OCI-LY3 (cell line): Measurements from ENCODE around the gene MCC.

Experiments
- H2AFZ ChIP-seq: fragments of 200-600, 300-600 bp; shearing (Covaris generic); 2 replicates; pipeline ENCODE4 v1.6.0; 2014; ENCODE audit warnings: antibody characterized with exemption, low read depth, low read length
- H3K27ac ChIP-seq: fragments of 200-600, 300-600 bp; sonication (generic); 2 replicates; pipeline ENCODE4 v1.5.1; 2014; ENCODE audit warnings: mild to moderate bottlenecking, low read length, moderate library complexity, mixed read lengths
- H3K27me3 ChIP-seq: fragments of 200-600, 300-600 bp; sonication (generic); 2 replicates; pipeline ENCODE4 v1.6.1; 2014; ENCODE audit warnings: low read depth, low read length, mixed read lengths
- H3K36me3 ChIP-seq: fragments of 200-600, 300-600 bp; sonication (generic); replicated peaks from 2 replicates; pipeline ENCODE3; 2014; ENCODE audit warnings: low read depth, low read length, mixed read lengths
- H3K4me1 ChIP-seq: fragments of 300-600, 200-600 bp; sonication (generic); 2 replicates; pipeline ENCODE4 v1.6.1; 2014; ENCODE audit warnings: low read length, mixed read lengths
- H3K4me2 ChIP-seq: fragments of 200-600, 300-600 bp; sonication (generic); 2 replicates; pipeline ENCODE4 v1.6.1; 2014; ENCODE audit warnings: low read length, mixed read lengths
- H3K4me3 ChIP-seq: fragments of 300-600, 200-600 bp; sonication (generic); 2 replicates; pipeline ENCODE4 v1.5.1; 2014; ENCODE audit warnings: antibody characterized with exemption, mild to moderate bottlenecking, low read length, moderate library complexity
- H3K79me2 ChIP-seq: fragments of 300-600, 200-600 bp; shearing (Covaris generic); 2 replicates; pipeline ENCODE4 v1.6.1; 2014; ENCODE audit warnings: mild to moderate bottlenecking, low read length, mixed read lengths
- H3K9ac ChIP-seq: fragments of 300-600, 200-600 bp; shearing (Covaris generic); 2 replicates; pipeline ENCODE4 v1.6.0; 2014; ENCODE audit warnings: mild to moderate bottlenecking, low read length, moderate library complexity
- H3K9me3 ChIP-seq: fragments of 200-600, 300-600 bp; shearing (Covaris generic); 2 replicates; pipeline ENCODE4 v1.6.1; 2014; ENCODE audit warnings: low read length, mixed read lengths; ENCODE audit not compliant: insufficient read depth
- H4K20me1 ChIP-seq: fragments of 200-600, 300-600 bp; sonication (generic); 2 replicates; pipeline ENCODE4 v1.6.1; 2016; ENCODE audit warnings: low read length, mixed read lengths; ENCODE audit not compliant: insufficient read depth
- EZH2phosphoT487 ChIP-seq: fragments of 200-600 bp; shearing (Covaris generic); IDR thresholded peaks from 2 replicates; pipeline ENCODE4 v1.6.1; 2018; ENCODE audit warnings: antibody characterized with exemption, mixed run types, low read depth
- TF ChIP-seq, protein P1 (sequence below): fragments of 200-600, 300-600 bp; sonication (generic); IDR thresholded peaks from 2 replicates; pipeline ENCODE4 v1.5.1; 2014; ENCODE audit warnings: antibody characterized with exemption, low read length, low read depth

MCC gene

DNA sequence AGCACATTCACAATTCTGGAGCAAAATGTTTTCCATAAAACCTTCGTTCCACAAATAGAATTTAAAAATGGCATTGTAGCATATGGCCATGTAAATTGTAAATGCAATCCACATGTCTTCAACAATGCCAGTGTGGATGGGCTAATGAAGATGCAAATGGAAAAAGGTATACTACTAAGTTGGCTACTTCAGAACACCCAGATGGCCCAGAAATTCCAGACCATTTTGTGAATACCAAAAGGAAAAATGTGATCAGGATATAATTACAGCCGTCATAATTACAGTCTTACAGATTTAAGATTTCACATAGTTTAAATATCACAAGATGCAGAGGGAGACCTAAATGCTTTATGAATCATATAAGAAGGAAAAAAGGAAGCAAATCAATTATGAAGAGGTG, 170.6 kb downstream of the MCC start:
- TF ChIP-seq, protein P1, sequence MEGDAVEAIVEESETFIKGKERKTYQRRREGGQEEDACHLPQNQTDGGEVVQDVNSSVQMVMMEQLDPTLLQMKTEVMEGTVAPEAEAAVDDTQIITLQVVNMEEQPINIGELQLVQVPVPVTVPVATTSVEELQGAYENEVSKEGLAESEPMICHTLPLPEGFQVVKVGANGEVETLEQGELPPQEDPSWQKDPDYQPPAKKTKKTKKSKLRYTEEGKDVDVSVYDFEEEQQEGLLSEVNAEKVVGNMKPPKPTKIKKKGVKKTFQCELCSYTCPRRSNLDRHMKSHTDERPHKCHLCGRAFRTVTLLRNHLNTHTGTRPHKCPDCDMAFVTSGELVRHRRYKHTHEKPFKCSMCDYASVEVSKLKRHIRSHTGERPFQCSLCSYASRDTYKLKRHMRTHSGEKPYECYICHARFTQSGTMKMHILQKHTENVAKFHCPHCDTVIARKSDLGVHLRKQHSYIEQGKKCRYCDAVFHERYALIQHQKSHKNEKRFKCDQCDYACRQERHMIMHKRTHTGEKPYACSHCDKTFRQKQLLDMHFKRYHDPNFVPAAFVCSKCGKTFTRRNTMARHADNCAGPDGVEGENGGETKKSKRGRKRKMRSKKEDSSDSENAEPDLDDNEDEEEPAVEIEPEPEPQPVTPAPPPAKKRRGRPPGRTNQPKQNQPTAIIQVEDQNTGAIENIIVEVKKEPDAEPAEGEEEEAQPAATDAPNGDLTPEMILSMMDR = no peak
- TF ChIP-seq EZH2phosphoT487 = no peak
- H3K4me2 ChIP-seq = no peak overlapping the region
- H3K9me3 ChIP-seq = no peaks in the 10 kb centered on the region
- no peak overlapping the region for H3K9ac ChIP-seq
- no peaks in the 10 kb centered on the region for H3K27me3 ChIP-seq
- H2AFZ ChIP-seq = no peak overlapping the region
- H3K4me3 ChIP-seq = no peak overlapping the region
- no peaks in the 10 kb centered on the region for H4K20me1 ChIP-seq
- no peaks in the 10 kb centered on the region; the same call in 1 of the 2 replicates for H3K4me1 ChIP-seq
- no peaks in the 10 kb centered on the region for H3K36me3 ChIP-seq
- H3K27ac ChIP-seq = no peak overlapping the region
- no peaks in the 10 kb centered on the region for H3K79me2 ChIP-seq

DNA sequence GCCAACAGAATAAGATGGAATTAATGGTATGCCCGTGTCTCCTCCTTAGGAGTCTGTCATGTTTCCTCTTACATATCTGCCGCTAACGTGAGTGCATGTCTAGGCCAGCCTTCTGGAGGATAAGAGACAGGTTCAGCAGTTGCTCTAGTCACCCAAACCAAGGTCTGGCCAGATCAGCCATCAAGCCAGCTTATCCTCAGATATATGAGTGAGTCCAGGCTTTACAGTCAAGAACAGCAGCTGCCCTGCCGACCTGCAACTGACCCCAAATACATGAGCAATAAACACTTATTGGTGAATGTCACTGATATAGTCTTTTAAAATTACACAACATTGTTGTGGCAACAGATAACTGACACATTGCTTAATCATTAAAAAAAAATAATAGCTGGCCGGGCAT, 177.0 kb downstream of the MCC start:
- Histone ChIP-seq H3K36me3 (no peaks in the 10 kb centered on the region), H3K4me1 (no peaks in the 10 kb centered on the region), H3K4me2 (no peak overlapping the region), H3K9me3 (no peaks in the 10 kb centered on the region), H3K4me3 (no peak overlapping the region), H3K9ac (no peak overlapping the region), H3K79me2 (no peaks in the 10 kb centered on the region), H3K27me3 (no peaks in the 10 kb centered on the region), H2AFZ (no peak overlapping the region), H3K27ac (no peak overlapping the region), H4K20me1 (no peaks in the 10 kb centered on the region)
- TF ChIP-seq, protein P1 = no peak
- no peak for TF ChIP-seq EZH2phosphoT487

DNA sequence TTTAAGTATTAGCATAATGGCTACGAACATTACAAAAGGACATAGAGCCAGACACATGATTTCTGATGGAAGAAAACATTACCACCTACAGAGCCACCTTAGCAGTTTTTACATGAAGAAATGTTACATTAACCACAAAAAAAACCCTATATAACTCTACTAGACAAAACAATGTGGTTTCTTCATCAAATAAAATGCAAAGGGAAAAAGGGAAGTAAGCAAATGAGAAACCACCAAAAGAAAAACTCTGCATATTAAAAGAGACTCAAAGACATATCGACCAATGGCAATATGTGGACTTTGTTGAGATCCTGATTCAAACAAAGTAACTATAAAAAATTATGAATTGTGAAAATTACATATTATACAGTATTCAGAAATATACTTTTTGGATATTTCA, 186.1 kb downstream of the MCC start:
- Histone ChIP-seq H3K9me3 (no peaks in the 10 kb centered on the region), H3K4me2 (no peak overlapping the region), H3K79me2 (no peaks in the 10 kb centered on the region), H3K4me1 (peaks cover 17% of the 10 kb centered on the region), H3K27me3 (peaks cover 2% of the 10 kb centered on the region; the same call in 1 of the 2 replicates), H3K36me3 (no peaks in the 10 kb centered on the region), H2AFZ (no peak overlapping the region), H4K20me1 (no peaks in the 10 kb centered on the region), H3K27ac (no peak overlapping the region), H3K4me3 (no peak overlapping the region), H3K9ac (no peak overlapping the region)
- TF ChIP-seq, protein P1 = no peak
- no peak for TF ChIP-seq EZH2phosphoT487

DNA sequence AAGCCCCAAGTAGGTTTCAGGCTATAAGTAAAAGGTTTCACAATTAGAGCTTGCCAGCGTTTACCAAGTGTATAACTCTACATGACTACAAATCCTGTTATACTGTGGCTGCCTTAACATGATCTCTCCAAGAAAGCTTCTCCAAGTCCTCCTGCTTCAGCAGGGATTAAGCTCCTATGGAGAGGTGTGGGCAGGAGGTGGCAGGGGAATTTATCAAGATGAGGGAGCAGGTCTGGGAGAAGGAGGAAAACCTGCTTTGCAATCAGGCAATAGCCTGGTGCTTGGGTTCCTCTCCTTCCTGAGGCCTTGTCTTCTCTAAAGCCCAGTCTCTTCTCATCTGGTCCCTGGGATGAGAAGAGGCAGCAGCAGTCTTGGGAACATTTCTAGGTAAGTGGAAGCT, 188.7 kb downstream of the MCC start:
- H4K20me1 ChIP-seq = no peaks in the 10 kb centered on the region
- no peaks in the 10 kb centered on the region for H3K36me3 ChIP-seq
- no peak overlapping the region for H3K27ac ChIP-seq
- no peak overlapping the region for H3K4me2 ChIP-seq
- H3K79me2 ChIP-seq = no peaks in the 10 kb centered on the region
- H3K9ac ChIP-seq = no peak overlapping the region
- H3K4me1 ChIP-seq = peaks cover 17% of the 10 kb centered on the region
- H3K27me3 ChIP-seq = peaks cover 10% of the 10 kb centered on the region
- TF ChIP-seq, protein P1 = no peak
- TF ChIP-seq EZH2phosphoT487 = no peak
- no peaks in the 10 kb centered on the region for H3K9me3 ChIP-seq
- no peak overlapping the region for H3K4me3 ChIP-seq
- no peak overlapping the region for H2AFZ ChIP-seq
